GM23338 (cell line): ENCODE measurements around the gene CLDN15.

Source experiments
- CREB1 ChIP-seq: fragments of 250-450 bp; sonication (Bioruptor Pico); IDR thresholded peaks from 2 replicates; pipeline ENCODE4 v1.5.0; 2020; ENCODE audit warnings: low read depth, mild to moderate bottlenecking, moderate library complexity
- CTCF ChIP-seq, 2 experiments: fragments of 200-600 bp in 1 of 2; sonication (generic) in 1 of 2; conservative IDR thresholded peaks; 2 replicates each; pipeline versions ENCODE4 v1.5.1 to v1.6.1; 2016 to 2017; ENCODE audit warnings: antibody characterized with exemption in 2 of 2, low read depth in 2 of 2, mild to moderate bottlenecking in 2 of 2, moderate library complexity in 1 of 2
- ETS1 ChIP-seq: IDR thresholded peaks from 2 replicates; pipeline ENCODE4 v1.6.1; 2016; ENCODE audit warnings: antibody characterized with exemption
- EZH2 ChIP-seq: fragments of 200-600 bp; sonication (generic); IDR thresholded peaks from one replicate; pipeline ENCODE4 v1.8.0; 2017; ENCODE audit warnings: antibody characterized with exemption, mild to moderate bottlenecking, low read depth; ENCODE audit not compliant: unreplicated experiment
- EZH2phosphoT487 ChIP-seq: fragments of 200-600 bp; sonication (generic); IDR thresholded peaks from one replicate; pipeline ENCODE4 v1.8.1; 2018; ENCODE audit warnings: antibody characterized with exemption; ENCODE audit not compliant: unreplicated experiment
- JUNB ChIP-seq: IDR thresholded peaks from one replicate; pipeline ENCODE4 v1.6.1; 2016; ENCODE audit warnings: antibody characterized with exemption; ENCODE audit not compliant: unreplicated experiment
- NANOG ChIP-seq: IDR thresholded peaks from 2 replicates; pipeline ENCODE4 v1.6.1; 2016; ENCODE audit warnings: antibody characterized with exemption, borderline replicate concordance
- POLR2AphosphoS5 ChIP-seq: IDR thresholded peaks from 2 replicates; pipeline ENCODE4 v1.6.1; 2016; ENCODE audit warnings: antibody characterized with exemption, low read depth
- REST ChIP-seq: IDR thresholded peaks from one replicate; pipeline ENCODE4 v1.6.1; 2018; ENCODE audit warnings: antibody characterized with exemption; ENCODE audit not compliant: unreplicated experiment
- ZNF114 ChIP-seq: fragments of 250-450 bp; sonication (Bioruptor Pico); IDR thresholded peaks from 2 replicates; pipeline ENCODE4 v1.5.0; 2020; ENCODE audit warnings: mild to moderate bottlenecking, moderate library complexity
- ZNF331 ChIP-seq: fragments of 250-450 bp; sonication (Bioruptor Pico); IDR thresholded peaks from 2 replicates; pipeline ENCODE4 v1.5.0; 2020; ENCODE audit warnings: low read depth, mild to moderate bottlenecking, moderate library complexity

- TF ChIP-seq CTCF (conservative IDR thresholded peaks at IDR 0.05; ENCODE audit: low read depth in 2 of 2) (no peak), EZH2 (no peak), REST (no peak), POLR2AphosphoS5 (no peak), EZH2phosphoT487 (no peak), JUNB (no peak), CREB1 (CRISPR knock-in tag) (no peak), NANOG (no peak), ETS1 (no peak), ZNF331 (no peak), ZNF114 (CRISPR knock-in tag) (no peak)
Measured at GRCh38 chr7:101258243-101258731, 20.7 kb upstream of the CLDN15 start.
